ENCODE results near the gene GTPBP10.
"Not testable (repeated sequence)": the region's sequence is repeated elsewhere in the genome, so short reads cannot be mapped to it uniquely, and the experiment has no call there.

GTPBP10 gene

GRCh38 chr7:90320014-90320413 lies 26.5 kb upstream of the GTPBP10 start:
- no peak overlapping the region for H3K27ac ChIP-seq
- no peak for TF ChIP-seq ZFX (IDR thresholded peaks at IDR 0.05)
- TF ChIP-seq CTCF (conservative IDR thresholded peaks at IDR 0.05), result no peak

- TF ChIP-seq ZFX (IDR thresholded peaks at IDR 0.05), result no peak
- no peak for TF ChIP-seq CTCF (conservative IDR thresholded peaks at IDR 0.05)
- H3K27ac ChIP-seq, result no peak overlapping the region
Measured at GRCh38 chr7:90320418-90320800, 26.1 kb upstream of the GTPBP10 start.

GRCh38 chr7:90320801-90321494 lies 25.6 kb upstream of the GTPBP10 start, which contains the start of gene FAM237B:
Gene FAM237B, minus strand, starts transcription at chr7:90321304. Its CDS starts 1,556 bp downstream, at chr7:90319748.
- TF ChIP-seq CTCF (conservative IDR thresholded peaks at IDR 0.05), result no peak
- no peak for TF ChIP-seq ZFX (IDR thresholded peaks at IDR 0.05)
- no peak within 1 kb of the TSS for H3K27ac ChIP-seq

- TF ChIP-seq ZFX (IDR thresholded peaks at IDR 0.05) (no peak), CTCF (conservative IDR thresholded peaks at IDR 0.05) (no peak)
- H3K27ac ChIP-seq, result no peak overlapping the region
Measured at GRCh38 chr7:90322837-90323236, 23.7 kb upstream of the GTPBP10 start.

- no peak overlapping the region for H3K27ac ChIP-seq
- TF ChIP-seq ZFX (IDR thresholded peaks at IDR 0.05) (no peak), CTCF (conservative IDR thresholded peaks at IDR 0.05) (no peak)
Measured at GRCh38 chr7:90326500-90326899, 20.0 kb upstream of the GTPBP10 start.

GRCh38 chr7:90334193-90334843 lies 12.2 kb upstream of the GTPBP10 start:
- peak overlapping the region; percentile 4; the same call in 1 of the 2 replicates for H3K27ac ChIP-seq
- TF ChIP-seq ZFX (IDR thresholded peaks at IDR 0.05), result no peak
- no peak for TF ChIP-seq CTCF (conservative IDR thresholded peaks at IDR 0.05)

GRCh38 chr7:90334926-90335325 lies 11.6 kb upstream of the GTPBP10 start:
- H3K27ac ChIP-seq, result not testable (repeated sequence)

Measured in C4-2B (cell line).